ENCODE results near the gene TK1. TPM values are rescaled to one million over a fixed set of nuclear protein-coding genes. Genes with fewer than 3 reads are reported as not detected.
A peak's percentile ranks its signal among the peaks of the same experiment; 100 is the strongest.

The TK1 gene
- total RNA-seq, 1 experiment from 2014 or later, result 190 TPM

GRCh38 chr17:78214706-78215061, 27.8 kb upstream of the TK1 start:
- no peaks in the 10 kb centered on the region for H3K27me3 ChIP-seq (replicated peaks; ENCODE audit: control insufficient read depth, insufficient read depth, low read length)
- peaks cover 3% of the 10 kb centered on the region for H3K36me3 ChIP-seq (ENCODE audit: control insufficient read depth, insufficient read depth, low read length)
- no peaks in the 10 kb centered on the region for H3K4me1 ChIP-seq
- POLR2A ChIA-PET, result no interaction called here
- H3K9me3 Mint-ChIP-seq (ENCODE audit: unreplicated experiment), result no peaks in the 10 kb centered on the region
- H3K27me3 Mint-ChIP-seq (ENCODE audit: insufficient read depth, unreplicated experiment), result no peaks in the 10 kb centered on the region
- H3K4me3 Mint-ChIP-seq (ENCODE audit: unreplicated experiment), result peak overlapping the region; percentile 94
- CTCF ChIA-PET, result interaction anchor here (1.8 kb wide), 1 partner anchor 28 kb away, joined by 14 read pairs; the partner anchor contains the start of genes AFMID and TK1
- peak overlapping the region; percentile 95 for H3K27ac Mint-ChIP-seq (ENCODE audit: unreplicated experiment)
- peaks cover 49% of the 10 kb centered on the region for H3K36me3 Mint-ChIP-seq (ENCODE audit: insufficient read depth, unreplicated experiment)
- TF ChIP-seq CTCF (IDR thresholded peaks at IDR 0.05; ENCODE audit: insufficient read depth in 1 of 2, low read depth in 1 of 2, low read length in 1 of 2, severe bottlenecking in 1 of 2, unreplicated experiment in 1 of 2), result no peak
- H3K4me3 ChIP-seq (ENCODE audit: low read depth, low read length), result peak overlapping the region; percentile 69
- no peaks in the 10 kb centered on the region for H3K9me3 ChIP-seq
- DNase-seq, result no peak
- BruUV-seq (replicated peaks), result no TSS peak
- intact Hi-C loops (cut with micrococcal nuclease; ENCODE audit: unreplicated experiment), result no loop called here
- H3K4me1 Mint-ChIP-seq (ENCODE audit: low read depth, unreplicated experiment), result no peaks in the 10 kb centered on the region

GRCh38 chr17:78214016-78214705, 27.3 kb upstream of the TK1 start, which contains the start of gene BIRC5:
TSS of gene BIRC5 (plus strand) at chr17:78214253. CDS start at chr17:78214317, 64 bp downstream.
- Mint-ChIP-seq H3K27ac (ENCODE audit: unreplicated experiment) (peak within 1 kb of the TSS; percentile 95), H3K4me1 (ENCODE audit: low read depth, unreplicated experiment) (no peaks in the 10 kb centered on the region), H3K36me3 (ENCODE audit: insufficient read depth, unreplicated experiment) (peaks cover 44% of the 10 kb centered on the region), H3K27me3 (ENCODE audit: insufficient read depth, unreplicated experiment) (no peaks in the 10 kb centered on the region), H3K9me3 (ENCODE audit: unreplicated experiment) (no peaks in the 10 kb centered on the region), H3K4me3 (ENCODE audit: unreplicated experiment) (peak within 1 kb of the TSS; percentile 94)
- Histone ChIP-seq H3K36me3 (ENCODE audit: control insufficient read depth, insufficient read depth, low read length) (peaks cover 3% of the 10 kb centered on the region), H3K4me1 (no peaks in the 10 kb centered on the region), H3K9me3 (no peaks in the 10 kb centered on the region), H3K27me3 (replicated peaks; ENCODE audit: control insufficient read depth, insufficient read depth, low read length) (no peaks in the 10 kb centered on the region), H3K4me3 (ENCODE audit: low read depth, low read length) (peak within 1 kb of the TSS; percentile 69)
- intact Hi-C loops (cut with micrococcal nuclease; ENCODE audit: unreplicated experiment), result no loop called here
- no peak for TF ChIP-seq CTCF (IDR thresholded peaks at IDR 0.05; ENCODE audit: insufficient read depth in 1 of 2, low read depth in 1 of 2, low read length in 1 of 2, severe bottlenecking in 1 of 2, unreplicated experiment in 1 of 2)
- POLR2A ChIA-PET, result interaction anchor here (1.4 kb wide), 1 partner anchor 27 kb away, joined by 5 read pairs; the partner anchor contains the start of genes AFMID and TK1
- TSS peak; percentile 64 for BruUV-seq (replicated peaks)
- DNase-seq, result peak; percentile 89 to 95
- CTCF ChIA-PET, result interaction anchor here (0.6 to 1.8 kb wide), 2 partner anchors 27 to 128 kb away, joined by 3 to 14 read pairs; partner anchors contain the start of genes AFMID and TK1

DNA sequence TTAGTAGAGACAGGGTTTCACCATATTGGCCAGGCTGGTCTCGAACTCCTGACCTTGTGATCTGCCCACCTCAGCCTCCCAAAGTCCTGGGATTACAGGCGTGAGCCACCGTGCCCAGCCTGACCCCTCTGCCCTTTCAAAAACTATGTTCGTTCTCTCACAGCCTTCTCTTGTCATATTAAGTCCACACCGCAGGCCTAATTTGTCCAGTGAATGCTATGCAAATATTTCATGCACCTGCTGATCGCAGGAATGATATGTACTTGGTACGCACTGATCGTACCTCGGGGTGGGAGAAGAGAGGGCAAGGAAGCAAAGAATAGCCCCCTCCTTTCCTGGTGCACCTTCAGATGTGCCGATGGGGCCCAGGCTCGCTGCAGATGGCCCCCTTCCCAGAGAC, 24.2 kb upstream of the TK1 start:
- no peaks in the 10 kb centered on the region; the same call in none of the 2 replicates for H3K36me3 ChIP-seq (ENCODE audit: control insufficient read depth, insufficient read depth, low read length)
- no peaks in the 10 kb centered on the region for H3K27me3 ChIP-seq (replicated peaks; ENCODE audit: control insufficient read depth, insufficient read depth, low read length)
- Mint-ChIP-seq H3K4me3 (ENCODE audit: unreplicated experiment) (no peak overlapping the region), H3K27ac (ENCODE audit: unreplicated experiment) (no peak overlapping the region), H3K9me3 (ENCODE audit: unreplicated experiment) (no peaks in the 10 kb centered on the region), H3K4me1 (ENCODE audit: low read depth, unreplicated experiment) (no peaks in the 10 kb centered on the region), H3K27me3 (ENCODE audit: insufficient read depth, unreplicated experiment) (no peaks in the 10 kb centered on the region), H3K36me3 (ENCODE audit: insufficient read depth, unreplicated experiment) (peaks cover 17% of the 10 kb centered on the region)
- no TSS peak for BruUV-seq (replicated peaks)
- no peaks in the 10 kb centered on the region for H3K9me3 ChIP-seq
- POLR2A ChIA-PET, result no interaction called here
- no peak overlapping the region for H3K4me3 ChIP-seq (ENCODE audit: low read depth, low read length)
- CTCF ChIA-PET, result no interaction called here
- no peaks in the 10 kb centered on the region for H3K4me1 ChIP-seq
- intact Hi-C loops (cut with micrococcal nuclease; ENCODE audit: unreplicated experiment), result no loop called here
- DNase-seq, result no peak
- TF ChIP-seq CTCF (IDR thresholded peaks at IDR 0.05; ENCODE audit: insufficient read depth in 1 of 2, low read depth in 1 of 2, low read length in 1 of 2, severe bottlenecking in 1 of 2, unreplicated experiment in 1 of 2), result no peak
